MCF 10A (cell line): ENCODE results near the gene MBOAT2. TPM values are rescaled to one million over a fixed set of nuclear protein-coding genes. Genes with fewer than 3 reads are reported as not detected.

ENCODE experiments used
- BruUV-seq: library from RNA; stranded (reverse); fragments of 400-500 nt; replicated peaks from 2 replicates; lab custom pipeline; 2021; lab: Mats Ljungman, UMichigan
- CTCF ChIA-PET: fragments of 300-600 bp; sonication (Branson Sonifier 250); formaldehyde crosslinking; extraction: SDS; loops from one replicate; lab custom pipeline; 2021; ENCODE audit warnings: antibody characterized with exemption, inconsistent platforms; lab: Yijun Ruan, JAX
- POLR2A ChIA-PET: fragments of 300-600, 350-650 bp; sonication (Branson Sonifier 250); formaldehyde crosslinking; extraction: SDS; loops from one replicate; lab custom pipeline; 2020; ENCODE audit warnings: antibody characterized with exemption, inconsistent platforms; lab: Yijun Ruan, JAX
- DNase-seq: peaks from one replicate; pipeline ENCODE4 v3.0.0-alpha.2; 2018; ENCODE audit not compliant: unreplicated experiment
- H3K27ac Mint-ChIP-seq: one replicate; pipeline ENCODE4 v1.8.0; 2022; ENCODE audit warnings: mild to moderate bottlenecking, low read depth, mixed read lengths; ENCODE audit not compliant: unreplicated experiment
- H3K27me3 Mint-ChIP-seq: one replicate; pipeline ENCODE4 v1.8.0; 2022; ENCODE audit warnings: mixed read lengths; ENCODE audit not compliant: insufficient read depth, unreplicated experiment
- H3K36me3 Mint-ChIP-seq: one replicate; pipeline ENCODE4 v1.8.0; 2022; ENCODE audit warnings: mild to moderate bottlenecking, moderate library complexity, mixed read lengths; ENCODE audit not compliant: insufficient read depth, unreplicated experiment
- H3K4me1 Mint-ChIP-seq: one replicate; pipeline ENCODE4 v1.8.0; 2022; ENCODE audit warnings: mixed read lengths; ENCODE audit not compliant: insufficient read depth, unreplicated experiment
- H3K4me3 Mint-ChIP-seq: one replicate; pipeline ENCODE4 v1.8.0; 2022; ENCODE audit warnings: mild to moderate bottlenecking, moderate library complexity, mixed read lengths; ENCODE audit not compliant: unreplicated experiment
- H3K9me3 Mint-ChIP-seq: one replicate; pipeline ENCODE4 v1.8.0; 2022; ENCODE audit warnings: mixed read lengths; ENCODE audit not compliant: unreplicated experiment
- CTCF ChIP-seq: fragments of 200-600 bp; IDR thresholded peaks from one replicate; pipeline ENCODE4 v1.8.0; 2022; ENCODE audit warnings: antibody characterized with exemption, mild to moderate bottlenecking; ENCODE audit not compliant: unreplicated experiment
- intact Hi-C: fragments of 100-400 bp; cut with micrococcal nuclease; formaldehyde crosslinking; loops from 2 replicates; pipeline ENCODE4 v1.14.1; 2022
- total RNA-seq: library from RNA; stranded (reverse); gene quantifications from 2 replicates; pipeline ENCODE4 v1.2.3, GENCODE V29; 2022

MBOAT2 gene
- total RNA-seq, 1 experiment from 2014 or later, result 34.7 TPM

DNA sequence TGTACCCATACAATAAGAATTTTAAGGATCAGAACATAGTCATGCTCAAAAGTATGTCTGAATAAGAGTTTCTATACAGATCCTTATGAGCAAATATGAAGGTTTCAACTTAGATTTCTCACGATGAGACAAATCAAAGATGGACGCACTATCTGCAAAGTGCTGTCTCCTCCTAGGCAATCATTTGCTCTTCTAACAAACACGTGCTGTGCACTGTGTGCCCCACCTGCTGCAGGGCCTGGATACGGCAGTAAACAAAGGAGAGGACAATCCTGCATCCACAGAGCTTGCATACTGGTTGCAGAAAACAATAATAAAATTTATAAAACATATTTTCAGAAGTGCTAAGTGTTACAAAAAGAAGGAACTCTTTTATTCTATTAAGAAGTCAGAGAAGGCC, 126.2 kb downstream of the MBOAT2 start:
- BruUV-seq, result no TSS peak
- POLR2A ChIA-PET, result no interaction called here
- H3K27me3 Mint-ChIP-seq, result no peaks in the 10 kb centered on the region
- no peaks in the 10 kb centered on the region for H3K4me1 Mint-ChIP-seq
- DNase-seq, result no peak
- no peak overlapping the region for H3K27ac Mint-ChIP-seq
- no peak for TF ChIP-seq CTCF
- peaks cover 20% of the 10 kb centered on the region for H3K36me3 Mint-ChIP-seq
- intact Hi-C loops, result loop anchor here (10.0 kb wide), 1 partner anchor 457 kb away; no protein-coding TSS in a partner anchor
- CTCF ChIA-PET, result interaction anchor here (0.6 to 1.3 kb wide), 3 partner anchors 82 to 263 kb away, joined by 3 to 8 read pairs (median 3); no protein-coding TSS in a partner anchor
- no peaks in the 10 kb centered on the region for H3K9me3 Mint-ChIP-seq
- no peak overlapping the region for H3K4me3 Mint-ChIP-seq

DNA sequence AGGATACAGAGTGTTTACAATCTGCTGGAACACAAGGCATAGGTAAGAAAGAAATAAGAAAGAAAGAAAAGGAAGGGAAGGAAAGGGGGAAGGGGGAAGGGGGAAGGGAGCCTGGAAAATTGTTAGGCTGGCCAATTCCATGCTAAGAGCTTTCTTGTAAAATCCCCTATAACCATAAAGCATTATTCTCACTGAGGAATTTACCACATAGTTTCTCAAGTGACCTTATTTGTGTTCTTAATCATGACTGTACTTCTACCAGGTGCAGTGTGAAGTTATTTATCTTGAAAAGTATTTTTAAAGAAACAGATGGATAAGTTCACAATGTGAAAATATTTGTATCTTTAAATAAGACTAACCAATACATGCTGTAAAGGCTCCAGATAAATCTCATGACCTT, 126.9 kb downstream of the MBOAT2 start:
- no peak overlapping the region for H3K4me3 Mint-ChIP-seq
- H3K27me3 Mint-ChIP-seq, result no peaks in the 10 kb centered on the region
- POLR2A ChIA-PET, result interaction anchor here (0.6 kb wide), 1 partner anchor 462 kb away, joined by 4 read pairs; no protein-coding TSS in a partner anchor
- H3K27ac Mint-ChIP-seq, result no peak overlapping the region
- H3K4me1 Mint-ChIP-seq, result no peaks in the 10 kb centered on the region
- TF ChIP-seq CTCF, result no peak
- CTCF ChIA-PET, result interaction anchor here (0.7 kb wide), 2 partner anchors 83 to 432 kb away, joined by 3 read pairs; no protein-coding TSS in a partner anchor
- intact Hi-C loops, result loop anchor here (10.0 kb wide), 1 partner anchor 458 kb away; no protein-coding TSS in a partner anchor
- DNase-seq, result no peak
- no TSS peak for BruUV-seq
- peaks cover 26% of the 10 kb centered on the region for H3K36me3 Mint-ChIP-seq
- no peaks in the 10 kb centered on the region for H3K9me3 Mint-ChIP-seq

GRCh38 chr2:8872821-8873432, 130.6 kb downstream of the MBOAT2 start:
- TF ChIP-seq CTCF, result peak; percentile 51
- H3K36me3 Mint-ChIP-seq, result peaks cover 8% of the 10 kb centered on the region
- H3K4me1 Mint-ChIP-seq, result no peaks in the 10 kb centered on the region
- no TSS peak for BruUV-seq
- H3K4me3 Mint-ChIP-seq, result no peak overlapping the region
- peak; percentile 61 for DNase-seq
- no peak overlapping the region for H3K27ac Mint-ChIP-seq
- intact Hi-C loops, result loop anchor here (1.0 to 10.0 kb wide), 4 partner anchors 129 to 462 kb away; partner anchors contain the start of gene MBOAT2
- CTCF ChIA-PET, result interaction anchor here (0.5 to 10.6 kb wide), 32 partner anchors 9 to 677 kb away, joined by 3 to 137 read pairs (median 4); partner anchors contain the start of gene MBOAT2
- H3K9me3 Mint-ChIP-seq, result no peaks in the 10 kb centered on the region
- POLR2A ChIA-PET, result interaction anchor here (0.9 to 1.5 kb wide), 6 partner anchors 11 to 270 kb away, joined by 3 to 7 read pairs (median 4); partner anchors contain the start of gene KIDINS220
- no peaks in the 10 kb centered on the region for H3K27me3 Mint-ChIP-seq

DNA sequence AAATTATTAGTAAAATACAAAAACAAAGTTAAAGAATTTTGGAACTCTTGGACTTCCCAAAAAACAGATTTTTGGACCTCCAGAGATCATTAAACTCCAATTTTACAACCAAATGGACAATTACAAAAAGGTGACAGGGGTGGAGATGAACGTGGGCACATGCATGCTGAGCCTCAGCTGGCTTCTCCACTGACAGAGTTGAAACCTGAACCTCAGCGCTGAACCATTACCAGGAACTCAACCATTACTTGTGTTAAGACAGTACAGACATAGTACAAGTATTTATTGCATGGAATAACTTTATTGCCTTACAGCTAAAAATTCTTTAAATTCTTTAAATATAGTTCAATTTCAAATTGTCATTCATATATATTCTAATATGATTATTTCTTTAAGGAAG, 133.0 kb downstream of the MBOAT2 start:
- no peaks in the 10 kb centered on the region for H3K4me1 Mint-ChIP-seq
- no peak for DNase-seq
- no peak overlapping the region for H3K27ac Mint-ChIP-seq
- intact Hi-C loops, result loop anchor here (5.0 to 10.0 kb wide), 2 partner anchors 132 to 464 kb away; partner anchors contain the start of gene MBOAT2
- no peaks in the 10 kb centered on the region for H3K9me3 Mint-ChIP-seq
- H3K4me3 Mint-ChIP-seq, result no peak overlapping the region
- CTCF ChIA-PET, result interaction anchor here (0.6 to 10.6 kb wide), 4 partner anchors 19 to 1071 kb away, joined by 3 to 137 read pairs (median 4); no protein-coding TSS in a partner anchor
- no TSS peak for BruUV-seq
- H3K27me3 Mint-ChIP-seq, result no peaks in the 10 kb centered on the region
- POLR2A ChIA-PET, result no interaction called here
- peaks cover 15% of the 10 kb centered on the region for H3K36me3 Mint-ChIP-seq
- no peak for TF ChIP-seq CTCF
